Measurements from ENCODE around the gene CAMKMT. TPM values are rescaled to one million over a fixed set of nuclear protein-coding genes. Genes with fewer than 3 reads are reported as not detected.

CAMKMT gene
- total RNA-seq, 3 donors from 2014 or later (not counting 1 experiment from before 2014, with no cell fraction given), result 18.1 to 25.0 (median 20.6) TPM

DNA sequence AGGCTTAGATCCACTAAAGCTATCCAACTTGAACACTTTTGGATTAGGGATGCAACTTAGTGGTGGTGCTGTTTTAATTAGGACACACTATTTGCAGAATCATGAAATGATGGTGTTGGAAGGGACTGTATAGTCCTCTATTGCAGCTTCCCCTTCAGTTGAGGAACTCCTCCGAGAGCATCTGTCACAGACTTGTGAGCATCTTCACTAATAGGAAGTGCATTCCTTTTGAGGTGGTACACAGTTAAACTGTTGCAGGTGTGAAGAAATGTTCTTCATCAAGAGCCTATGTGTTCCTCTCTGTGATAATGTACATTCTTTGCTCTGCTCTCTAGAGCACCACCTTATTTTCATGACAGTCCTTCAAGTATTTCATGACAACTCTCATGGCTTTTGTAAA lies 197.4 kb downstream of the CAMKMT start:
- DNase-seq (no peak), ATAC-seq (no peak)
- Histone ChIP-seq H3K27me3 (ENCODE audit: control insufficient read depth, insufficient read depth, low read length) (no peaks in the 10 kb centered on the region), H3K9me3 (ENCODE audit: control insufficient read depth, insufficient read depth, low read length) (no peaks in the 10 kb centered on the region), H3K27ac (ENCODE audit: low read length) (no peak overlapping the region), H3K4me3 (ENCODE audit: low read length) (no peak overlapping the region), H3K4me1 (ENCODE audit: control insufficient read depth, insufficient read depth, low read length) (no peaks in the 10 kb centered on the region), H3K36me3 (ENCODE audit: control insufficient read depth, insufficient read depth, low read length) (no peaks in the 10 kb centered on the region)
- no peak overlapping the region for H3K4me3 Mint-ChIP-seq
- intact Hi-C loops (cut with micrococcal nuclease), result no loop called here
- H3K27me3 Mint-ChIP-seq (ENCODE audit: low read depth in 2 of 2), result no peaks in the 10 kb centered on the region
- H3K9me3 Mint-ChIP-seq, result no peaks in the 10 kb centered on the region
- no peak overlapping the region for H3K27ac Mint-ChIP-seq
- H3K4me1 Mint-ChIP-seq, result peaks cover 0 to 15% of the 10 kb centered on the region in 2 donors
- WGBS (ENCODE audit: insufficient coverage), result 60% methylated on average over 1 of the region's 1 CpG
- no peaks in the 10 kb centered on the region for H3K36me3 Mint-ChIP-seq
- no peak for TF ChIP-seq CTCF (IDR thresholded peaks at IDR 0.05)

DNA sequence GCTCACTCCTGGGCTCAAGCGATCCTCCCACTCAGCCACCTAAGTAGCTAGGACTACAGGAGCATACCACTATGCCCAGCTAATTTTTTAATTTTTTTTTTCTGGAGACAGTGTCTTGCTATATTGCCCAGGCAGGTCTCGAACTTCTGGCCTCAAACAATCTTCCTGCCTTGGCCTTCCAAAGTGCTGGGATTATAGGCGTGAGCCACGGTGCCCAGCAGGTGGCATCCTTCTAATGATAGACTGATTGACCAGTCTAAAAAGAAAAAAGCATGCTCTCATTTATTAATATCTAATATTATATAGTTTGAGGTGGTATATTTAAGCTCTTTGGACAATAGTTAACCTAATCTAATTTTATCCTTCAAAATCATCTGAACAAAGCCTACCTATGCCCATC lies 198.6 kb downstream of the CAMKMT start:
- Histone ChIP-seq H3K9me3 (ENCODE audit: control insufficient read depth, insufficient read depth, low read length) (no peaks in the 10 kb centered on the region), H3K4me3 (ENCODE audit: low read length) (no peak overlapping the region), H3K4me1 (ENCODE audit: control insufficient read depth, insufficient read depth, low read length) (no peaks in the 10 kb centered on the region), H3K27me3 (ENCODE audit: control insufficient read depth, insufficient read depth, low read length) (no peaks in the 10 kb centered on the region), H3K36me3 (ENCODE audit: control insufficient read depth, insufficient read depth, low read length) (no peaks in the 10 kb centered on the region), H3K27ac (ENCODE audit: low read length) (no peak overlapping the region)
- Mint-ChIP-seq H3K4me1 (peaks cover 0 to 10% of the 10 kb centered on the region in 2 donors), H3K27ac (no peak overlapping the region), H3K4me3 (no peak overlapping the region), H3K36me3 (no peaks in the 10 kb centered on the region), H3K27me3 (ENCODE audit: low read depth in 2 of 2) (no peaks in the 10 kb centered on the region), H3K9me3 (no peaks in the 10 kb centered on the region)
- ATAC-seq (no peak), DNase-seq (peak in 1 of 2 donors; percentile 3)
- intact Hi-C loops (cut with micrococcal nuclease), result no loop called here
- 90% methylated on average over 4 of the region's 4 CpGs for WGBS (ENCODE audit: insufficient coverage)
- TF ChIP-seq CTCF (IDR thresholded peaks at IDR 0.05), result no peak

DNA sequence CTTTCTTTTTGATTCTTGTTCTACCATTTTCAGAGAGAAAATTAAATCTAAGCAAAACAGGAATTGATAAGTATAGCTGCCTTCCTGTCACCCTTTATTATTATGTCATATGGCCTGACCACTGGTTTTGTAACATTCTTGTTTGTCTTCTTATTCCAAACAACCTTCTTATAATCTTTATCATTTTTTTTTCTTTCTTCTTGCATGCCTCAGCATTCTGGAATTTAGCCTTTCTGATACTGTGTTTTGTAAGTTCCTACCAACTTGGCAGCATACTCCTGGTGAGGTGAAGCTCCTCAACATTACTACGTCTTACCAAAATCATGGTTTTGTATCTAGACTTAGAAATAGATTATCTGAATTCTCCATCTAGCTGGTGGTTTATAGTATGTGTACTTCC lies 199.2 kb downstream of the CAMKMT start:
- no CpG with 5 or more reads among the region's 1 CpG for WGBS (ENCODE audit: insufficient coverage)
- Histone ChIP-seq H3K9me3 (ENCODE audit: control insufficient read depth, insufficient read depth, low read length) (no peaks in the 10 kb centered on the region), H3K36me3 (ENCODE audit: control insufficient read depth, insufficient read depth, low read length) (no peaks in the 10 kb centered on the region), H3K4me1 (ENCODE audit: control insufficient read depth, insufficient read depth, low read length) (no peaks in the 10 kb centered on the region), H3K4me3 (ENCODE audit: low read length) (no peak overlapping the region), H3K27me3 (ENCODE audit: control insufficient read depth, insufficient read depth, low read length) (no peaks in the 10 kb centered on the region), H3K27ac (ENCODE audit: low read length) (no peak overlapping the region)
- Mint-ChIP-seq H3K9me3 (no peaks in the 10 kb centered on the region), H3K27me3 (ENCODE audit: low read depth in 2 of 2) (no peaks in the 10 kb centered on the region), H3K4me3 (no peak overlapping the region), H3K36me3 (no peaks in the 10 kb centered on the region), H3K4me1 (peaks cover 0 to 10% of the 10 kb centered on the region in 2 donors), H3K27ac (no peak overlapping the region)
- ATAC-seq (no peak), DNase-seq (no peak)
- no peak for TF ChIP-seq CTCF (IDR thresholded peaks at IDR 0.05)
- intact Hi-C loops (cut with micrococcal nuclease), result no loop called here

DNA sequence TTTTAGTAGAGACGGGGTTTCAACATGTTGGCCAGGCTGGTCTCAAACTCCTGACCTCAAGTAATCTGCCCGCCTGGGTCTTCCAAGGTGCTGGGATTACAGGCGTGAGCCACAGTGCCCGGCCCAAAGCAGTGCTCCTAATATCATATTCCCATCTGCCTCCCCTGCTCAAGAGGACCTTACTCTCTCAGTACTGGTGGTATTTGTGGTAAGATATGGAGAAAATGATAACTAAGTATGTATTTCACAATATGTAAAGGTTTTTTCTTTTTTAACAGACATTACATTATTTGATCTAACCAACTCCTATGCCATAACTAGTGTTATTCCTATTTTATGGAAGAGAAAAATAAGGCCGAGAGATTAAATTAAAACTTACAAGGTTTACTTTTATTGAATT lies 201.0 kb downstream of the CAMKMT start:
- no peaks in the 10 kb centered on the region for H3K36me3 ChIP-seq (ENCODE audit: control insufficient read depth, insufficient read depth, low read length)
- WGBS (ENCODE audit: insufficient coverage), result 100% methylated on average over 4 of the region's 5 CpGs
- Mint-ChIP-seq H3K27me3 (ENCODE audit: low read depth in 2 of 2) (no peaks in the 10 kb centered on the region), H3K4me1 (peaks cover 0 to 10% of the 10 kb centered on the region in 2 donors), H3K4me3 (no peak overlapping the region), H3K9me3 (no peaks in the 10 kb centered on the region), H3K27ac (no peak overlapping the region), H3K36me3 (no peaks in the 10 kb centered on the region)
- no peak for DNase-seq
- no peaks in the 10 kb centered on the region for H3K9me3 ChIP-seq (ENCODE audit: control insufficient read depth, insufficient read depth, low read length)
- intact Hi-C loops (cut with micrococcal nuclease), result no loop called here
- no peaks in the 10 kb centered on the region for H3K4me1 ChIP-seq (ENCODE audit: control insufficient read depth, insufficient read depth, low read length)
- no peak for TF ChIP-seq CTCF (IDR thresholded peaks at IDR 0.05)
- no peak overlapping the region for H3K4me3 ChIP-seq (ENCODE audit: low read length)
- H3K27me3 ChIP-seq (ENCODE audit: control insufficient read depth, insufficient read depth, low read length), result no peaks in the 10 kb centered on the region
- H3K27ac ChIP-seq (ENCODE audit: low read length), result no peak overlapping the region
- ATAC-seq, result no peak
